HEK293 (cell line): Measurements from ENCODE around the gene PNMA1.

Experiments used
- GLI2 ChIP-seq: fragments of 450-650 bp; formaldehyde crosslinking; IDR thresholded peaks from 2 replicates; pipeline ENCODE4; 2017; ENCODE audit warnings: missing biosample characterization, missing genetic modification characterization, low read depth, borderline replicate concordance
- HOXA7 ChIP-seq: sonication (generic); formaldehyde crosslinking; IDR thresholded peaks from 2 replicates; pipeline ENCODE4 v1.8.1; 2022; ENCODE audit warnings: missing genetic modification reagents, borderline replicate concordance
- ZNF280D ChIP-seq: fragments of 450-650 bp; formaldehyde crosslinking; IDR thresholded peaks from 2 replicates; pipeline ENCODE4 v1.5.1; 2016; ENCODE audit warnings: missing biosample characterization, missing genetic modification characterization
- ZNF48 ChIP-seq: fragments of 450-650 bp; formaldehyde crosslinking; IDR thresholded peaks from 2 replicates; pipeline ENCODE4 v1.5.1; 2016; ENCODE audit warnings: missing biosample characterization, missing genetic modification characterization
- ZNF692 ChIP-seq: fragments of 450-650 bp; formaldehyde crosslinking; IDR thresholded peaks from 2 replicates; pipeline ENCODE4 v1.5.1; 2016; ENCODE audit warnings: missing biosample characterization, missing genetic modification characterization

- TF ChIP-seq ZNF48 (tag by site-specific recombination), result no peak
- no peak for TF ChIP-seq ZNF692 (tag by site-specific recombination)
- TF ChIP-seq ZNF280D (tag by site-specific recombination), result no peak
- no peak for TF ChIP-seq GLI2
- TF ChIP-seq HOXA7 (CRISPR knock-in tag), result no peak
Measured at GRCh38 chr14:73723797-73724661, 9.8 kb upstream of the PNMA1 start.
